OCI-LY3 (cell line): ENCODE data around the gene RTKN.

Experiments used
- H2AFZ ChIP-seq: fragments of 200-600, 300-600 bp; shearing (Covaris generic); 2 replicates; pipeline ENCODE4 v1.6.0; 2014; ENCODE audit warnings: antibody characterized with exemption, low read depth, low read length
- H3K27ac ChIP-seq: fragments of 200-600, 300-600 bp; sonication (generic); 2 replicates; pipeline ENCODE4 v1.5.1; 2014; ENCODE audit warnings: mild to moderate bottlenecking, low read length, moderate library complexity, mixed read lengths
- H3K27me3 ChIP-seq: fragments of 200-600, 300-600 bp; sonication (generic); 2 replicates; pipeline ENCODE4 v1.6.1; 2014; ENCODE audit warnings: low read depth, low read length, mixed read lengths
- H3K36me3 ChIP-seq: fragments of 200-600, 300-600 bp; sonication (generic); replicated peaks from 2 replicates; pipeline ENCODE3; 2014; ENCODE audit warnings: low read depth, low read length, mixed read lengths
- H3K4me1 ChIP-seq: fragments of 300-600, 200-600 bp; sonication (generic); 2 replicates; pipeline ENCODE4 v1.6.1; 2014; ENCODE audit warnings: low read length, mixed read lengths
- H3K4me2 ChIP-seq: fragments of 200-600, 300-600 bp; sonication (generic); 2 replicates; pipeline ENCODE4 v1.6.1; 2014; ENCODE audit warnings: low read length, mixed read lengths
- H3K4me3 ChIP-seq: fragments of 300-600, 200-600 bp; sonication (generic); 2 replicates; pipeline ENCODE4 v1.5.1; 2014; ENCODE audit warnings: antibody characterized with exemption, mild to moderate bottlenecking, low read length, moderate library complexity
- H3K79me2 ChIP-seq: fragments of 300-600, 200-600 bp; shearing (Covaris generic); 2 replicates; pipeline ENCODE4 v1.6.1; 2014; ENCODE audit warnings: mild to moderate bottlenecking, low read length, mixed read lengths
- H3K9ac ChIP-seq: fragments of 300-600, 200-600 bp; shearing (Covaris generic); 2 replicates; pipeline ENCODE4 v1.6.0; 2014; ENCODE audit warnings: mild to moderate bottlenecking, low read length, moderate library complexity
- H3K9me3 ChIP-seq: fragments of 200-600, 300-600 bp; shearing (Covaris generic); 2 replicates; pipeline ENCODE4 v1.6.1; 2014; ENCODE audit warnings: low read length, mixed read lengths; ENCODE audit not compliant: insufficient read depth
- H4K20me1 ChIP-seq: fragments of 200-600, 300-600 bp; sonication (generic); 2 replicates; pipeline ENCODE4 v1.6.1; 2016; ENCODE audit warnings: low read length, mixed read lengths; ENCODE audit not compliant: insufficient read depth
- CTCF ChIP-seq: fragments of 200-600, 300-600 bp; sonication (generic); IDR thresholded peaks from 2 replicates; pipeline ENCODE4 v1.5.1; 2014; ENCODE audit warnings: antibody characterized with exemption, low read length, low read depth
- EZH2phosphoT487 ChIP-seq: fragments of 200-600 bp; shearing (Covaris generic); IDR thresholded peaks from 2 replicates; pipeline ENCODE4 v1.6.1; 2018; ENCODE audit warnings: antibody characterized with exemption, mixed run types, low read depth

The RTKN gene

DNA sequence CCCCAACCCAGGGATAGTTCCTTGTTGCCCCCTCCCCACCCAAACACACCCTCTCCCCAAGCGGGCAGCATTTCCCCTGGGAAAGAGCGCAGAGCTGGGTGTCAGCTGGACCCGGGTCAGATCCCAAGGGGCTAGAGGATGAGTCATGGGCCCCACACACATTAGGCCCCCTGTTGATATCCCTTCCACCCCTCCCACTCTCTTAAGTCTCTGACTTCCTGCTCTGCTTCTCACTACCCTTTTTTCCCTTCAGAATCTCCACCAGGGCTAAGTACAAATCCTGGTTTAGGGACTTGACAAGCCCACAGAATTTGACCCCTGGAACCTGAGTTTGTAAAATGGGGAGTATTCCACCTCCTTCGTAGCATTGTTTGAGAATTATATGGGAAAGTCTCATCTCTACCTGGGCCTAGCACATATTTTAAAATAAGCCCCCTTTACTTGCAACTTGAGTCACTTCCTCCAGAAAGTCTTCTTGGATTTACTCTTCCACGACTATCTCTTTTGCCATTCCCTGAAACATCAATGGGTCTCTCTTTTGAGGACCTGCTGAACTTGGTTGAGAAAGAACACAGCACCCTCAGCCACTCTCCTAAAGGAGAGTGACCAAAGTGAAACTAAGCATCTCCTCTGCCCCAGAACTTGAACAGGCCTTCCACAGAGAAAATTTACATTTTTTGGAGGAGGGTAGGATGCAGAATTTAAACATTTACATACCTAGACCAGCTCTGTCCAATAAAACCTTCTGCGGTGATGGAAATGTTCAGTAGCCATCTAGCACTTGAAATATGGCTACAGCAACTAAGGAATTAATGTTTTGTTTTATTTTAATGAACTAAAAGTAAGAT lies 4.7 kb downstream of the RTKN start:
- H2AFZ ChIP-seq: no peak overlapping the region
- H3K36me3 ChIP-seq: no peaks in the 10 kb centered on the region
- H3K4me3 ChIP-seq: peak overlapping the region; percentile 41
- no peaks in the 10 kb centered on the region for H3K27me3 ChIP-seq
- peaks cover 35% of the 10 kb centered on the region for H3K4me1 ChIP-seq
- H3K9ac ChIP-seq: no peak overlapping the region
- no peaks in the 10 kb centered on the region for H4K20me1 ChIP-seq
- no peak for TF ChIP-seq EZH2phosphoT487
- TF ChIP-seq CTCF: no peak
- no peaks in the 10 kb centered on the region for H3K9me3 ChIP-seq
- H3K4me2 ChIP-seq: peak overlapping the region; percentile 62
- peak overlapping the region; percentile 44 for H3K27ac ChIP-seq
- no peaks in the 10 kb centered on the region for H3K79me2 ChIP-seq

DNA sequence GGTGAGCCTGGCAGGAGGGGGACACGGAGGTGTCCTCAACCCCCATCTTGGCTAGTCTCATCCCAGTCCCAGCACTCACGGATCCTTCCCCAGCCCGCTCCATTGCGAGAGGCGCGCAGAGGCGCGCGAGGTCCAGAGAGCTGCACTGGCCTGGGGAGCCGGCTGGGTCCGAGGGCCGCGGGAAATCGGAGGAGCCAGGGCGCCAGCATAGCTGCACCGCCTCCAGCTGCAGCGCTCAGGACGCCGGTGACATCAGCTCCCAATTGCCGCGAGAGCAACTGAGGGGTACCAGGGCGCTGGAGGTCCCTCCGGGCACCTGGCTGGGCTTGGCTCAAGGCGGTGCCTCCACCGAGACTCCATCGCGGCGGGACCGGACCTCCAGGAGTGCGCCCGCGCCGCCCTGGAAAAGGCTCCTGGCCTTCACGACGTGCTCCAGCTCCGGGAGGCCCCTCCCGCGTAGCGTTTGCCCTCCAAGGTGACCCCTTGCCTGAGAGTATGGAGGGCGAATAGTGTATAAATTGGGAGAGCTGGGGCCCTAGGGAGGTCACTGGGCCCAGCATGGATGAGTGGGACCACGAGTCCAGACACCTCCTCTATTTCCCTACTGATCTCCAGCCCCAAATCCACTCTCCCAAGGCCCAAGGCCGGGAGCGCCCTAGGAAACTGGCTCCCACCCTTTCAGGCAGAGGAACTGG lies 5.5 kb downstream of the RTKN start:
- no peaks in the 10 kb centered on the region for H3K36me3 ChIP-seq
- H3K4me3 ChIP-seq: peak overlapping the region; percentile 23; the same call in 1 of the 2 replicates
- H3K4me1 ChIP-seq: peaks cover 35% of the 10 kb centered on the region
- no peak for TF ChIP-seq CTCF
- no peak for TF ChIP-seq EZH2phosphoT487
- H3K79me2 ChIP-seq: no peaks in the 10 kb centered on the region
- H3K4me2 ChIP-seq: peak overlapping the region; percentile 62
- no peaks in the 10 kb centered on the region for H4K20me1 ChIP-seq
- no peak overlapping the region for H3K9ac ChIP-seq
- no peaks in the 10 kb centered on the region for H3K27me3 ChIP-seq
- no peaks in the 10 kb centered on the region for H3K9me3 ChIP-seq
- peak overlapping the region; percentile 44 for H3K27ac ChIP-seq
- no peak overlapping the region for H2AFZ ChIP-seq

GRCh38 chr2:74430502-74430901 lies 11.2 kb downstream of the RTKN start:
- no peak overlapping the region for H3K27ac ChIP-seq
- TF ChIP-seq EZH2phosphoT487: no peak
- no peak for TF ChIP-seq CTCF
- H3K4me2 ChIP-seq: no peak overlapping the region
- no peak overlapping the region for H2AFZ ChIP-seq
- no peak overlapping the region for H3K9ac ChIP-seq
- H4K20me1 ChIP-seq: no peaks in the 10 kb centered on the region
- no peak overlapping the region for H3K4me3 ChIP-seq
- H3K27me3 ChIP-seq: no peaks in the 10 kb centered on the region
- no peaks in the 10 kb centered on the region for H3K9me3 ChIP-seq
- no peaks in the 10 kb centered on the region for H3K4me1 ChIP-seq
- no peaks in the 10 kb centered on the region for H3K79me2 ChIP-seq
- peaks cover 9% of the 10 kb centered on the region for H3K36me3 ChIP-seq
